ENCODE results near the gene RAC2.

DNA sequence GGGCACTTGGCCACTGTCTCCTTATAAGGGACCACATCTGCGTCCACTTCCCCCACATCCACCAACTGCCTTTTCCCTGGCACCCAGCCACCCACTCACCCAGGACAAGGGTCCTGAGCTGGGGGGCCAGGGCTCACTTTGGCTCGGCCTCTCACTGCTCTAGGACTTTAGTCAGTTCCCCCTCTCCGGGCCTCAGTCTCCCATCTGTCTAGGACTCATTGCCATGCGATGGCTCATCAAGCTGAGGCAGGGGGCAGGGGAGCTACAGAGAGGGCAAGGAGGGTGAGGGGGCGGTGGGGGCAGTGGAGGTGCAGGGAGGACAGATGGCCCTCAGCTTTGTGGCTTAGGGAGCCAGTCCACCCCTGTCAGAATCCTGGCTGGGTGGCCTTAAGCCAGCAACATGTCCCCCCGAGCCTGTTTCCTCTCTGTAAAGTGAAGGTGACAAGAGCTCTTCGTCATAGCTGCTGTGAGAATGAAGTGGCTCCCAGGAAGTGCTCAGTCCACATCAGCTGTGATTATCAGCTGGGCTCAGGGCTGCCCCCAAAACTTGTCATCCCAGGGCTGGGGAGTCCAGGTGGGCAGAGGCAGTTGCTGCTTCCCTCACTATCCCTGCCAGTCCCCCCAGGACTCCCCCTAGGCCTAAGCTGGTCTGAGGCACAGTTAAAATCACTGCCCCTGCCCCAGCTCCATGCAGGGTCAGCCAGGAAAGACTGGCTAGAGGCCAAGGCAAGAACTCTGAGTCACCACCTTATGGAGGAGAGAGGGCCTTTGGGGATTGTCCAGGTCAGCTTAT is 14.9 kb downstream of the RAC2 start:
- TF ChIP-seq CTCF (IDR thresholded peaks at IDR 0.05) (no peak), POLR2A (IDR thresholded peaks at IDR 0.05) (no peak)

Data from Peyer's patch (tissue), 4 donors.